HPDE6-E6E7 (cell line): ENCODE measurements around the gene TFB2M.

Source experiments
- DNase-seq: peaks from one replicate; pipeline ENCODE4 v3.0.0; 2011; ENCODE audit warnings: missing footprints; ENCODE audit errors: extremely low spot score

Gene TFB2M

DNA sequence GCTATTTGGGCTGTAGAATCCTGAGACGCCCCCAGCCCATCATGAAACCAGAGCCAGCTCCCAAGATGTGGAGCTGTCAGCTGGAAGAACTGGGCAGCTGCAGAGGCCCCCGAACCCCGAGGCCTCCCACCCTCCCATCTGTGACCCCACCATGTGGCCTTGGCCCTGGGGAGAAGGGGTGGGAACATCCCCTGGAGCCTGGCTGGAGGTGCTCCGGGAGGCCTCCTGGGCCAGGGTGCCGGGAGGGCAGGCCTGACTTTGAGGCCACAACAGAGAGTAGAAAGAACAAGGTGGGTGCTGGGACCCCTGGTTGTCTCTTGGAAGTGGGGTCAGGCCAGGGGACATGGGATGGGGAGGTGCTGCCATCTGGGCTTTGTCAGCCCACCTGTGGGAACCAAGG is 53.0 kb downstream of the TFB2M start:
- no peak for DNase-seq

DNA sequence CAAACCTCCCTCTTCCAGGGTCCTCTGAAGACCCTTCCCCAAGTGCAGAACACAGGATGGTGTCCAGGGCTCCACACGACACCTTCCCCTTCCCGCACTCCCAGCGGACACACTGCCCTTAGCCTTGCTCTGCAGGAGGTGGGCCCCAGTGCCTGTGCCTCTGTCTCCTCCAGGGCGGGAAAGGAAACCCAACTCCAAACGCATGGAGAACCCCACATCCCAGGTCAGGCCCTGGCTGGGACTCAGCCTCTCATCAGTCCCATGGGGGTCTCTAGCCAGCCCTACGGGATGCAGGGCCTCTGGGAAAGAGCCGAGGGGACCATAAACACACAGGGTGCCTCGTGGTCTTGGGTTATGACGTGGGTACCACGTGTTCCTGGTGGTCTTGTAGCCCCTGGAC is 53.4 kb downstream of the TFB2M start:
- DNase-seq = no peak

DNA sequence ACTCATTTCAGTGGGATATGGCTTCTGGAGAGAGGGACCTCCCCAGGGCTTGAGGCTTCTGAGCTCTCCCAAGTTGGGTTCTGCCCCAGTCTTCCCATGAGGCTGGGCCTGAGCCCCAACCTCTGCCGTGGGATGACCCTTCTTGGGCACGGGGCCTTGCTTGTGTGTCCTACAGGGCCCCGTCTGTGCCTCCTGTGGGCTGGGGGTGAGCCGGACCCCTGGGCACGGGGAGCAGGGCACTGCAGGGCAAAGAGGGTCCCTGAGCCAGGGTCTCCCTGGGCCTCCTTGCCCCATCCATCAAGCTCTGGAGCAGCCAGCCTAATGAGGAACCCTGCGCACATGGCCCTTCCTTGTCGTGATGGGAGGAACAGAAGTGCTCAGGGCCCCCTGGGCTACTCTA is 53.8 kb downstream of the TFB2M start:
- DNase-seq = no peak

GRCh38 chr1:246511203-246511602 is 54.9 kb downstream of the TFB2M start:
- no peak for DNase-seq

GRCh38 chr1:246510147-246511030 is 55.7 kb downstream of the TFB2M start:
- no peak for DNase-seq

GRCh38 chr1:246508897-246509688 is 57.0 kb downstream of the TFB2M start:
- DNase-seq = no peak

- DNase-seq = peak; percentile 88
These were observed 59.2 kb downstream of the TFB2M start, which contains the start of gene SMYD3 for GRCh38 chr1:246506674-246507481. Gene SMYD3, minus strand, starts transcription at chr1:246507279.

GRCh38 chr1:246506367-246506673 is 59.7 kb downstream of the TFB2M start:
- no peak for DNase-seq

GRCh38 chr1:246503341-246503740 is 62.7 kb downstream of the TFB2M start:
- DNase-seq = peak; percentile 75

DNA sequence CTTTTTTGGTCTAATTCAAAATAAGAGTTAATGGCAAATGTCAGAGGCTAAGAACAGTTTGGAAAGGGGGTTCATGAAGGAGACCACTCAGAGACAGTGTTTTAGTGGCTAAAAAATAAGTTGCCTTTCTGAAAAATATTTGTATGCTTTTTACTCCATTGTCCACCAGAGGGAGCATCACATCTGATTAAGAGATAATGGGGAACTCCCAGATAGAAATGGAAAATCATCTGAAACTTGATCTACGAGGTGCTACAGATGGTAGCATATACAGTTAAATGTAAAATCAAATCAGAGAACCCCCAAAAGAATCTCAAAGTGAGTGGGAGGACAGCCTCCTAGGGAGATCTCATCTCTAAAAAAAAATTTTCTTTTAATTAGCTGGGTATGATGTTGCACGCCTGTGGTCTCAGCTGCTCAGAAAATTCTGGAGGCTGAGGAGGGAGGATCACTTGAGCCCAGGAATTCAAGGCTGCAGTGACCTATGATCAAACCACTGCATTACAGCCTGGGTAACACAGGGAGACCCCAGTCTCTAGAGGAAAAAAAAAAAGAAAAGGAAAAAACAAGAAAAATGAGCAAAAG is 68.6 kb downstream of the TFB2M start:
- DNase-seq = peak; percentile 41

DNA sequence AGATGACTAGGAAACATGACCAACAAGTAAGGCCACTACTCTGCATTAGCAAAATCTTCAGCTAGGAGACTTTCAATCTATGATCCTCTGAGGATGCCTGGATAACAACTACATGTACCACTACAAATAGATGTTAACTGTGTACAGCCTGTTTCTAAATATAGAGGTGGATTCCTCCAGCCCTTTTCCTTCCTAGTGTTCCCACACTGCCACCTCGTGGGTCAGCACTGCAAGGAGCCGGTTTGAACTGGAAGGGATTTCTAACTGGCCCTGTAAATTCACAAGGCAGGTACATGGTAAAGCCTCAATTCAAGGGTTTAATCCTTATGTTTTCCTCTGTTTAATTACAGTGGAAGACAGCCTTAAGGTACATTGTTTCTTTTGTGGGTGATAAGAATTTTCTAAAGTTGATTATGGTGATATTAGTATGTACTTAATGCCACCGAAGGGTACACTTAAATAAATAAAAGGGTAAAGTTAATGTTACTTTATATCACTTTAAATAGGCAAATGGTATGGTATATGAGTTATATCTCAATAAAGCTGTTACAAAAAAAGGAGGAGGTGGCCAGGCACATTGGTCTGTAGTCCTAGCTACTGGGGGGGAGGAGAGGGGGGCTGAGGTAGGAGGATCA is 73.3 kb downstream of the TFB2M start:
- DNase-seq = peak; percentile 57

DNA sequence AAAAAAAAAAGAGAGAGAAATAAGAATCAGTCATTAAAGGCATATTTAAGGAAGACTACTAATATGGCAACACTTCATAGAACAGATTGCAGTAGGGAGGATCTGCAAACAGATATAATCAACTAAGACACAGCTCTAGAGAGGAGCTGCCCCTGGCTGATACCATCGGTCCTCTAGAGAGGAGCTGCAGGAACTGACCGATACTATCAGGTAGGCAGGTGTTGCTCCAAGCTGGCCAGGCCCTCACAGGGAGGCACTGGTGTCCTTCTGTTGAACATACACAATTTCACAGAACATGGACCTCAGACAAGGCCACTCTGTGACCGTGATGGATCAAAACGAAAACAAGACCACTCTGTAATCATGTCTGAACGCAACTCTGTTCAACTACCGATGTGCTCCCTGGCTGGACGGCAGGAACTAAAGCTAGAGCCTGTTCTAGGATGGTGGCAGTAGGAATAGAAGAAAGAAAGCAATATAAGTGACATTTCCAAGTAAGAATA is 74.5 kb downstream of the TFB2M start:
- no peak for DNase-seq
